Cardiac muscle cell (in vitro differentiated cells and primary cell): ENCODE measurements around the gene ACACA. TPM values are rescaled to one million over a fixed set of nuclear protein-coding genes. Genes with fewer than 3 reads are reported as not detected.

Experiments used
- DNase-seq, 2 donors: peaks; one replicate each; pipeline versions ENCODE4 v3.0.0 to v3.0.0-alpha.2; 2010 to 2017; ENCODE audit warnings: low read depth in 1 of 2, low spot score in 1 of 2
- H3K27ac ChIP-seq: fragments of 200-600 bp; sonication (generic); 2 replicates; pipeline ENCODE4 v1.5.1; 2016
- H3K27me3 ChIP-seq: fragments of 200-600 bp; sonication (generic); 2 replicates; pipeline ENCODE4 v1.6.0; 2016; ENCODE audit warnings: control low read depth
- H3K36me3 ChIP-seq: fragments of 200-600 bp; sonication (generic); 2 replicates; pipeline ENCODE4 v1.5.1; 2016; ENCODE audit warnings: control low read depth
- H3K4me1 ChIP-seq: fragments of 200-600 bp; sonication (generic); 2 replicates; pipeline ENCODE4 v1.8.1; 2017; ENCODE audit warnings: low read depth, mild to moderate bottlenecking, mixed run types
- H3K4me3 ChIP-seq: fragments of 200-600 bp; sonication (generic); 2 replicates; pipeline ENCODE4 v1.5.1; 2016; ENCODE audit warnings: mild to moderate bottlenecking
- H3K9me3 ChIP-seq: fragments of 200-600 bp; sonication (generic); 2 replicates; pipeline ENCODE4 v1.5.1; 2017; ENCODE audit warnings: low read depth, mild to moderate bottlenecking, control low read depth
- polyA plus RNA-seq: library from polyadenylated mRNA; unstranded; fragments of >200 nt; fragmentation: Nextera tagmentation; extraction: Ambion mirVana; gene quantifications from 2 replicates; pipeline ENCODE4 v1.2.1, GENCODE V29; 2016
- total RNA-seq: library from RNA; depleted of rRNA; stranded (reverse); fragments of >200 nt; gene quantifications from 2 replicates; pipeline ENCODE4 v1.2.3, GENCODE V29; 2016
- TF ChIP-seq, protein P1 (sequence below): IDR thresholded peaks from 2 replicates; pipeline ENCODE4 v1.5.1; 2012; ENCODE audit warnings: low read depth, mild to moderate bottlenecking, low read length

ACACA gene
- total and polyA plus RNA-seq, 2 experiments from 2014 or later: 42.5 to 47.6 TPM

DNA sequence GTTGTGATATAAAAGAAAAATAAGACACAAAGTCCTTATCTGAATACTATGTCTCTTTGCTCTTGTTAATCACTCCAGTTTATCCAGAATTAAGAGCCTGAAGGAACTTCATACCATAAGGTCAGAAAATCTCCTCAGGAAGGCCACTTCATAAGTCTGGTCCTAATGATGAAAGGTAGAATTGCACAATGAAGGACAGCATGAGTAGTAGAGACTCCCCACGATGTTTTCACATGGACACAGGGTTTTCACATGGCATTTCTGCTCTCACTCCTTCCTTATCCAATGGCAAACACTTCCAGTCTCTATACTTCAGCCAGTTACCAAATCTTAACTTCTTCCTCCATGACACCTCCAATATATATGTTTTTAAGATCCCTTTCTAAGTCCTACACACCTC, 41.0 kb downstream of the ACACA start:
- Histone ChIP-seq H3K4me1 (no peaks in the 10 kb centered on the region), H3K4me3 (no peak overlapping the region), H3K27ac (no peak overlapping the region), H3K9me3 (no peaks in the 10 kb centered on the region), H3K36me3 (no peaks in the 10 kb centered on the region), H3K27me3 (no peaks in the 10 kb centered on the region)
- TF ChIP-seq, protein P1, sequence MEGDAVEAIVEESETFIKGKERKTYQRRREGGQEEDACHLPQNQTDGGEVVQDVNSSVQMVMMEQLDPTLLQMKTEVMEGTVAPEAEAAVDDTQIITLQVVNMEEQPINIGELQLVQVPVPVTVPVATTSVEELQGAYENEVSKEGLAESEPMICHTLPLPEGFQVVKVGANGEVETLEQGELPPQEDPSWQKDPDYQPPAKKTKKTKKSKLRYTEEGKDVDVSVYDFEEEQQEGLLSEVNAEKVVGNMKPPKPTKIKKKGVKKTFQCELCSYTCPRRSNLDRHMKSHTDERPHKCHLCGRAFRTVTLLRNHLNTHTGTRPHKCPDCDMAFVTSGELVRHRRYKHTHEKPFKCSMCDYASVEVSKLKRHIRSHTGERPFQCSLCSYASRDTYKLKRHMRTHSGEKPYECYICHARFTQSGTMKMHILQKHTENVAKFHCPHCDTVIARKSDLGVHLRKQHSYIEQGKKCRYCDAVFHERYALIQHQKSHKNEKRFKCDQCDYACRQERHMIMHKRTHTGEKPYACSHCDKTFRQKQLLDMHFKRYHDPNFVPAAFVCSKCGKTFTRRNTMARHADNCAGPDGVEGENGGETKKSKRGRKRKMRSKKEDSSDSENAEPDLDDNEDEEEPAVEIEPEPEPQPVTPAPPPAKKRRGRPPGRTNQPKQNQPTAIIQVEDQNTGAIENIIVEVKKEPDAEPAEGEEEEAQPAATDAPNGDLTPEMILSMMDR: no peak
- DNase-seq: peak in 1 of 2 donors; percentile 14

DNA sequence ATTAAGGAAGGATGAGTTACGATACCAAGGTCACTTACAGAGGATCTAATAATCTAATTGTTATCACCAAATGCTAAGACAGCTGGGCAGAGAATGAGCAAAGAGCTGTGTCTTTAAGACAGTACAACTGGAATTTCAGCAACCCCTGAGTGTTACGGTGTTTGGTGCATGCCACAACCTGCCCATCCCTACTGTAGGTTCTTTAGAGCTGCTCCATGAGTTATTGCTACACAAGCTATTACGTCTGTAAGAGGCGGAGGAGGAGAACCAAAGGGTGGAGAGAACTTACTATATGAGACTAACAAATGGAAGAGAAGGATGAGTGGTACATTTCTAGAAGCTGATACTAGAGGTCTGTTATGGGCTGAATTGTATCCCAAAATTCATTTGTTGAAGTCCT, 45.1 kb downstream of the ACACA start:
- no peak overlapping the region for H3K4me3 ChIP-seq
- TF ChIP-seq, protein P1: no peak

DNA sequence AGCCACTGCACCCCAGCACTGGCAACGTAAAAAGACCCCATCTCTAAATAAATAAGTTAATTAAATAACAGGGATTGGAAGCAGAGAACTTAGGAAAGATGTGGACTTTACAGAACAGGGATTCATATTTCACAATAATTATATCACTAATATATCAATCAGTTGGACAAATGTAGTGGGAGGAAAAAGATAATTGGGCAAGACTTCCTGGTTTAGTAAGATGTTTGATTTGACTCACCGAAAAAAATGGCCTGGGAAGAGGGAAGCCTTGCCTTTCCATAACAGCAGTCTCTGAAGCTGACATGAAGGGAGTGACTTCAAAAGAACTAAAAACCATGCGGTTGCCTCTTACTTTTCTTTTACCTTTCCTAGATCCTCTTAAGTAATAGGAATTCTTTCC, 46.0 kb downstream of the ACACA start:
- Histone ChIP-seq H3K27ac (peak overlapping the region; percentile 82), H3K9me3 (no peaks in the 10 kb centered on the region)

More for the DNA sequence above, 45.1 kb downstream of the ACACA start:
- Histone ChIP-seq H3K27me3 (no peaks in the 10 kb centered on the region), H3K36me3 (no peaks in the 10 kb centered on the region), H3K4me1 (peaks cover 19% of the 10 kb centered on the region), H3K9me3 (no peaks in the 10 kb centered on the region), H3K27ac (no peak overlapping the region)
- no peak for DNase-seq

DNA sequence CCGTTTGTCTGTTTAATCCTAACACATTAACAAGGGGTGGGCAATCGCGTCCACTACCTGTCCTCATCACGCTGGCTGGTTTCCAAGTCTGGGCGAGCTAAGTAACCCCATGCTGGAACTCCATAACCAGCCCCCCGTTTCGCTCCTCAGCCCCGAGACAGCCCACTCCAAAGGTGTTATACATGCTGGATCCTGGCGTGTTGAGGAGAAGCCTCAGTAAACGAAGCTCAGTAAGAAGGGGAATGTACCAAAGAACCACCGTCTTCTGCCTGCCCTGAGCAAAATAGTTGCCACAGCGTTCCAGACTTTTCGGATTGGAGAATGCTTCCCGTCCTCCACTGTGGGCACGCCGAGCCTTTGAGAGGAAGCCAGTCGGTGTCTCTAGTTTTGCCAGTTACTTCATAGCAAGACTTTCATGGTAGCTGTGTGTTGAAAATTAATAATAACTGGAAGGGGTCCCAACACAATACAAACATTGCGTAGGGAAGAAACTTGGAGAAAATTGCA, 46.9 kb downstream of the ACACA start:
- Histone ChIP-seq H3K36me3 (no peaks in the 10 kb centered on the region), H3K9me3 (no peaks in the 10 kb centered on the region), H3K27ac (peak overlapping the region; percentile 82), H3K27me3 (no peaks in the 10 kb centered on the region), H3K4me1 (peaks cover 23% of the 10 kb centered on the region), H3K4me3 (peak overlapping the region; percentile 14)
- no peak for DNase-seq
- TF ChIP-seq, protein P1: no peak

More for the DNA sequence above, 46.0 kb downstream of the ACACA start:
- H3K36me3 ChIP-seq: no peaks in the 10 kb centered on the region
- peaks cover 23% of the 10 kb centered on the region for H3K4me1 ChIP-seq
- TF ChIP-seq, protein P1: no peak
- peak in 1 of 2 donors; percentile 55 for DNase-seq
- no peaks in the 10 kb centered on the region for H3K27me3 ChIP-seq
- no peak overlapping the region for H3K4me3 ChIP-seq

DNA sequence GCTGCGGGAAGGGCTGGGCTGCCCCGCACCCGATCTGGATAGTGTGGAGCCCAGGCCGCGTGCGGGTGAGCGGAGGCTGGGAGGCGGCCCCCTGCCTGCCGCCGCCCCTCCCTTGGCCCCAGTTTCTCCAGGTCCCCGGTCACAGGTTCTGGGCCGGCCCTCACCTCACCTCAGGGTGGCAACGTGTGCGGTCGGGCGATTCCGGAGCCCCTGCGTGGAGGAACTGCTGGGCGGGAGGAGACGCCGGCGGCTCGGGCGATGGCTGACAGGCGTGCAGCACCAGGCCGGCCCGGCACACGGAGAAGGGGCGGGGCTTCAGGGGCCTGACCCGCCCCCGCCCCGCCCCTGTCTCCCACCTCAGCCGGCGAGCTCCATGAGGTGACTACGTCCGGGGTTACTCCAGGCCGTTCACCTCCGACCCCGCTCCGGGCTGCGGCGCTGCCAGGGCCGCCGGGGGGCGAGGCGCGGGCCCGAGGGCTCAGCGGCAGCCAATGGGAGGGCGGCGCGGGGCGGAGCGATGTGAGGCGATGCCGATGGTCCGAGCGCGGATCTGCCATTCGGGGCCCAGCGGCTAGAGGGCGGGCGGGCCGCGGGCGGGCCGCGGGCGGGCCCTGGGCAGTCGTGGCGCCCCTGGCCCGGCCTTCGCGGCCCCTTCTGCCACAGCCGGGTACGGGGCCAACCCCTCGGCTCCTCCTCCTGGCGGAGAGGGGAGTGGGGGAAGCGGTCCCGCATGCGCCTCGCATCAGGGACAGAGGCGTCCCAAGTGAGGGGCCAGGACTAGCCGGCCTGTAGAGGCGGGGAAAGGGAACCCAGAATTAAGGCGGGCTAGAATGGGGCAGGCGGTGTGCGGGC, 47.6 kb downstream of the ACACA start:
- TF ChIP-seq, protein P1: no peak

More for the DNA sequence above, 47.6 kb downstream of the ACACA start:
- Histone ChIP-seq H3K9me3 (no peaks in the 10 kb centered on the region), H3K27me3 (no peaks in the 10 kb centered on the region), H3K4me1 (peaks cover 23% of the 10 kb centered on the region), H3K36me3 (peaks cover 1% of the 10 kb centered on the region), H3K27ac (peak overlapping the region; percentile 93), H3K4me3 (peak overlapping the region; percentile 73)
- DNase-seq: peak; percentile 98 to 99
